ENCODE measurements around the gene HBQ1.

Gene HBQ1

DNA sequence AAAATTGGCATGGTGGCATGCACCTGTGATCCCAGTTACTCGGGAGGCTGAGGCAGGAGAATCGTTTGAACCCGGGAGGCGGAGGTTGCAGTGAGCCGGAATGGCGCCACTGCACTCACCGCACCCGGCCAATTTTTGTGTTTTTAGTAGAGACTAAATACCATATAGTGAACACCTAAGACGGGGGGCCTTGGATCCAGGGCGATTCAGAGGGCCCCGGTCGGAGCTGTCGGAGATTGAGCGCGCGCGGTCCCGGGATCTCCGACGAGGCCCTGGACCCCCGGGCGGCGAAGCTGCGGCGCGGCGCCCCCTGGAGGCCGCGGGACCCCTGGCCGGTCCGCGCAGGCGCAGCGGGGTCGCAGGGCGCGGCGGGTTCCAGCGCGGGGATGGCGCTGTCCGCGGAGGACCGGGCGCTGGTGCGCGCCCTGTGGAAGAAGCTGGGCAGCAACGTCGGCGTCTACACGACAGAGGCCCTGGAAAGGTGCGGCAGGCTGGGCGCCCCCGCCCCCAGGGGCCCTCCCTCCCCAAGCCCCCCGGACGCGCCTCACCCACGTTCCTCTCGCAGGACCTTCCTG is at the start of gene HBQ1:
Gene HBQ1 (plus strand): TSS at position 359 of the 575 bp plus-strand sequence. CDS start 28 bp downstream, at position 387.
- Histone ChIP-seq H3K4me2 (ENCODE audit: low read length) (peak within 1 kb of the TSS; percentile 60), H3K79me2 (ENCODE audit: control insufficient read depth, low read length) (no peaks in the 10 kb centered on the region), H3K36me3 (ENCODE audit: control insufficient read depth, low read length) (no peaks in the 10 kb centered on the region), H4K20me1 (ENCODE audit: control insufficient read depth, insufficient read depth, low read depth, low read length) (no peaks in the 10 kb centered on the region), H3K9me3 (ENCODE audit: control insufficient read depth, insufficient read depth, low read length) (no peaks in the 10 kb centered on the region), H3K4me3 (ENCODE audit: low read length) (peak within 1 kb of the TSS; percentile 39), H3K9me2 (replicated peaks; ENCODE audit: control insufficient read depth, low read length) (no peaks in the 10 kb centered on the region), H3K27ac (ENCODE audit: low read depth, low read length) (no peak within 1 kb of the TSS), H3F3A (ENCODE audit: control insufficient read depth, insufficient read depth) (peaks cover 14% of the 10 kb centered on the region), H3K4me1 (ENCODE audit: control insufficient read depth, low read length) (peaks cover 10% of the 10 kb centered on the region), H3K27me3 (ENCODE audit: control insufficient read depth, low read length) (peaks cover 18% of the 10 kb centered on the region)
- TF ChIP-seq, protein P1, sequence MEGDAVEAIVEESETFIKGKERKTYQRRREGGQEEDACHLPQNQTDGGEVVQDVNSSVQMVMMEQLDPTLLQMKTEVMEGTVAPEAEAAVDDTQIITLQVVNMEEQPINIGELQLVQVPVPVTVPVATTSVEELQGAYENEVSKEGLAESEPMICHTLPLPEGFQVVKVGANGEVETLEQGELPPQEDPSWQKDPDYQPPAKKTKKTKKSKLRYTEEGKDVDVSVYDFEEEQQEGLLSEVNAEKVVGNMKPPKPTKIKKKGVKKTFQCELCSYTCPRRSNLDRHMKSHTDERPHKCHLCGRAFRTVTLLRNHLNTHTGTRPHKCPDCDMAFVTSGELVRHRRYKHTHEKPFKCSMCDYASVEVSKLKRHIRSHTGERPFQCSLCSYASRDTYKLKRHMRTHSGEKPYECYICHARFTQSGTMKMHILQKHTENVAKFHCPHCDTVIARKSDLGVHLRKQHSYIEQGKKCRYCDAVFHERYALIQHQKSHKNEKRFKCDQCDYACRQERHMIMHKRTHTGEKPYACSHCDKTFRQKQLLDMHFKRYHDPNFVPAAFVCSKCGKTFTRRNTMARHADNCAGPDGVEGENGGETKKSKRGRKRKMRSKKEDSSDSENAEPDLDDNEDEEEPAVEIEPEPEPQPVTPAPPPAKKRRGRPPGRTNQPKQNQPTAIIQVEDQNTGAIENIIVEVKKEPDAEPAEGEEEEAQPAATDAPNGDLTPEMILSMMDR (IDR thresholded peaks at IDR 0.05; ENCODE audit: low read depth, low read length, poor library complexity, severe bottlenecking), result no peak
- TF ChIP-seq EZH2phosphoT487 (IDR thresholded peaks at IDR 0.05; ENCODE audit: borderline replicate concordance, low read length), result no peak

DNA sequence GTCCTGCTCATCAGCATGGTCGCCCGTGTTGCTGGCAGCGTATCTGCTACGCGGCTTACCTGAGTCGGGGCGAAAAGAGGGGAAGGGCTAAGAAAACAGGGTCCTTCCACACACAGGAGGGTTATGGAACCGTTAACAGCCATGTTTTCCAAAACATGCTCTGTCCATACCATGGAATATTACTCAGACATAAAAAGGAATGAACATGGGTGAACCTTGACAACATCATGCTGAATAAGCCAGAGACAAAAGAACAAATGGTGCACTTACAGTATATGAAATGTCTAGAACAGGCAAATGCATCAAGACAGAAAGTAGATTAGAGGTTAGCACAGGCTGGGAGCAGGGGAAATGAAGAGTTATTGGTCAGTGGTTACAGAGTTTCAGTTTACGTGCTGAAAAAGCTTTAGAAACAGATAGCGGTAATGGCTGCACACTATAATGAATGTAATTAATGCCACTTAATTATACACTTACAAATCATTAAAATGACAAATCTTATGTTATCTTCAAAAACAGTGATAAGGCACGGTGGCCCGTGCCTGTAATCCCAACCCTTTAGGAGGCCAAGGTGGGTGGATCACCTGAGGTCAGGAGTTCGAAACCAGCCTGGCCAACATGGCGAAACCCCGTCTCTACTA is 49.6 kb upstream of the HBQ1 start:
- Histone ChIP-seq H3K9me3 (ENCODE audit: control insufficient read depth, insufficient read depth, low read length) (no peaks in the 10 kb centered on the region), H3K4me1 (ENCODE audit: control insufficient read depth, low read length) (0 out of 2 replicates have a peak, but pooled peaks cover 3% of the 10 kb centered on the region), H3K79me2 (ENCODE audit: control insufficient read depth, low read length) (peaks cover 69% of the 10 kb centered on the region), H3F3A (ENCODE audit: control insufficient read depth, insufficient read depth) (no peaks in the 10 kb centered on the region; the same call in 1 of the 2 replicates), H3K27me3 (ENCODE audit: control insufficient read depth, low read length) (no peaks in the 10 kb centered on the region), H4K20me1 (ENCODE audit: control insufficient read depth, insufficient read depth, low read depth, low read length) (no peaks in the 10 kb centered on the region), H3K27ac (ENCODE audit: low read depth, low read length) (no peak overlapping the region), H3K4me2 (ENCODE audit: low read length) (no peak overlapping the region), H3K36me3 (ENCODE audit: control insufficient read depth, low read length) (peaks cover 6% of the 10 kb centered on the region), H3K4me3 (ENCODE audit: low read length) (no peak overlapping the region), H3K9me2 (replicated peaks; ENCODE audit: control insufficient read depth, low read length) (no peaks in the 10 kb centered on the region)
- TF ChIP-seq, protein P1 (IDR thresholded peaks at IDR 0.05; ENCODE audit: low read depth, low read length, poor library complexity, severe bottlenecking), result no peak
- TF ChIP-seq EZH2phosphoT487 (IDR thresholded peaks at IDR 0.05; ENCODE audit: borderline replicate concordance, low read length), result no peak

DNA sequence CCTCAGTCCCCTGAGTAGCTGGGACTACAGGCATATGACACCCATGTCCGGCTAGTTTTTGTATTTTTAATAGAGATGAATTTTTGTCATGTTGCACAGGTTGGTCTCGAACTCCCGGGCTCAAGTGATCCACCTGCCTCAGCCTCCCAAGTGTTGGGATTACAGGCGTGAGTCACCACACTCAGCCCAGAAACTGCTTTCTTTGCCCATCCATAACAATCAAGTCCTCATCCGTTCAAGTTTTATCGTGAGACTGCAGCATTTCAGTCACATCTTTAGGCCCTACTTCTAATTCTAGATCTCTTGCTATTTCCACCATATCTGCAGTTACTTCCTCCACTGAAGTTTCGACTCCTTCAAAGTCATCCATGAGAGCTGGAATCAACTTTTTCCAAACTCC is 48.1 kb upstream of the HBQ1 start:
- TF ChIP-seq, protein P1 (IDR thresholded peaks at IDR 0.05; ENCODE audit: low read depth, low read length, poor library complexity, severe bottlenecking), result no peak
- TF ChIP-seq EZH2phosphoT487 (IDR thresholded peaks at IDR 0.05; ENCODE audit: borderline replicate concordance, low read length), result no peak
- Histone ChIP-seq H3K27me3 (ENCODE audit: control insufficient read depth, low read length) (no peaks in the 10 kb centered on the region), H3F3A (ENCODE audit: control insufficient read depth, insufficient read depth) (no peaks in the 10 kb centered on the region; the same call in 1 of the 2 replicates), H3K27ac (ENCODE audit: low read depth, low read length) (no peak overlapping the region), H3K79me2 (ENCODE audit: control insufficient read depth, low read length) (peaks cover 83% of the 10 kb centered on the region), H3K9me3 (ENCODE audit: control insufficient read depth, insufficient read depth, low read length) (no peaks in the 10 kb centered on the region), H3K9me2 (replicated peaks; ENCODE audit: control insufficient read depth, low read length) (no peaks in the 10 kb centered on the region), H3K36me3 (ENCODE audit: control insufficient read depth, low read length) (peaks cover 10% of the 10 kb centered on the region), H3K4me3 (ENCODE audit: low read length) (no peak overlapping the region), H3K4me1 (ENCODE audit: control insufficient read depth, low read length) (peaks cover 7% of the 10 kb centered on the region), H3K4me2 (ENCODE audit: low read length) (no peak overlapping the region), H4K20me1 (ENCODE audit: control insufficient read depth, insufficient read depth, low read depth, low read length) (no peaks in the 10 kb centered on the region)

Data from DOHH2 (cell line).